GM21526 (cell line): ENCODE results near the gene RABGAP1.

Source experiments
- ATAC-seq: cut with Tn5 transposase; IDR thresholded peaks from one replicate; pipeline ENCODE4 v1.9.1; 2021; ENCODE audit warnings: moderate library complexity; ENCODE audit not compliant: unreplicated experiment, low FRiP score

The RABGAP1 gene

GRCh38 chr9:123044586-123044985 lies 103.8 kb downstream of the RABGAP1 start:
- ATAC-seq, result no peak

GRCh38 chr9:123046406-123047195 lies 105.8 kb downstream of the RABGAP1 start:
- no peak for ATAC-seq

GRCh38 chr9:123048748-123049147 lies 107.9 kb downstream of the RABGAP1 start:
- no peak for ATAC-seq

GRCh38 chr9:123049589-123050222 lies 108.9 kb downstream of the RABGAP1 start:
- ATAC-seq, result no peak

- ATAC-seq, result no peak
These were observed 112.2 kb downstream of the RABGAP1 start for GRCh38 chr9:123053046-123053445.

- no peak for ATAC-seq
These were observed 112.9 kb downstream of the RABGAP1 start for GRCh38 chr9:123053711-123054110.

- no peak for ATAC-seq
These were observed 118.0 kb downstream of the RABGAP1 start for GRCh38 chr9:123058834-123059233.

- ATAC-seq, result no peak
These were observed 118.8 kb downstream of the RABGAP1 start for GRCh38 chr9:123059472-123060220.

GRCh38 chr9:123061216-123061615 lies 120.4 kb downstream of the RABGAP1 start:
- no peak for ATAC-seq

GRCh38 chr9:123062351-123063176 lies 121.7 kb downstream of the RABGAP1 start:
- no peak for ATAC-seq

GRCh38 chr9:123063177-123063598 lies 122.4 kb downstream of the RABGAP1 start:
- no peak for ATAC-seq

GRCh38 chr9:123063896-123064295 lies 123.1 kb downstream of the RABGAP1 start:
- no peak for ATAC-seq

- ATAC-seq, result no peak
These were observed 123.9 kb downstream of the RABGAP1 start for GRCh38 chr9:123064716-123065115.

GRCh38 chr9:123065196-123065595 lies 124.4 kb downstream of the RABGAP1 start:
- ATAC-seq, result no peak

GRCh38 chr9:123067136-123067535 lies 126.3 kb downstream of the RABGAP1 start:
- no peak for ATAC-seq

- no peak for ATAC-seq
These were observed 128.2 kb downstream of the RABGAP1 start for GRCh38 chr9:123069010-123069481.

- no peak for ATAC-seq
These were observed 129.4 kb downstream of the RABGAP1 start for GRCh38 chr9:123070198-123070597.

- no peak for ATAC-seq
These were observed 131.7 kb downstream of the RABGAP1 start for GRCh38 chr9:123072407-123072995.

GRCh38 chr9:123073441-123073840 lies 132.6 kb downstream of the RABGAP1 start:
- no peak for ATAC-seq

GRCh38 chr9:123073991-123074422 lies 133.2 kb downstream of the RABGAP1 start:
- no peak for ATAC-seq
